Stomach (tissue), 9 donors: ENCODE results near the gene CRACR2A. TPM values are rescaled to one million over a fixed set of nuclear protein-coding genes. Genes with fewer than 3 reads are reported as not detected.

Source experiments
- DNase-seq, 2 donors: peaks; one replicate each; pipeline versions ENCODE4 v3.0.0 to v3.0.0-alpha.2; 2013 to 2019
- H3K27ac ChIP-seq, 5 donors: fragments of 200-600 bp in 4 of 5; sonication (generic) in 4 of 5; one replicate each; pipeline ENCODE4 v1.5.1; 2013 to 2019; ENCODE audit warnings: mild to moderate bottlenecking in 1 of 5, moderate library complexity in 1 of 5
- H3K27me3 ChIP-seq, 3 donors: fragments of 200-600 bp; sonication (generic); one replicate each; pipeline ENCODE4 v1.5.1; 2017 to 2019; ENCODE audit warnings: mixed run types in 1 of 3
- H3K36me3 ChIP-seq, 4 donors: fragments of 200-600 bp; sonication (generic); 1 replicate in 3 of 4; 2 replicates in 1 of 4; pipeline ENCODE4 v1.5.1; 2016 to 2019
- H3K4me1 ChIP-seq, 4 donors: fragments of 200-600 bp; sonication (generic); one replicate each; pipeline ENCODE4 v1.5.1; 2016 to 2019
- H3K4me3 ChIP-seq, 4 donors: fragments of 200-600 bp; sonication (generic) in 3 of 4; one replicate each; pipeline ENCODE4 v1.5.1; 2016 to 2019; ENCODE audit warnings: mild to moderate bottlenecking in 1 of 4
- H3K9me3 ChIP-seq, 4 donors: fragments of 200-600 bp; sonication (generic); one replicate each; pipeline ENCODE4 v1.5.1; 2016 to 2019
- EP300 ChIP-seq: sonication (generic); formaldehyde crosslinking; IDR thresholded peaks from one replicate; pipeline ENCODE4 v1.6.1; 2017; ENCODE audit warnings: antibody characterized with exemption
- POLR2A ChIP-seq, 4 donors: fragments of 450-650 bp; IDR thresholded peaks; one replicate each; pipeline ENCODE4 v1.6.1; 2016; ENCODE audit warnings: antibody characterized with exemption in 4 of 4, control low read depth in 2 of 4, mild to moderate bottlenecking in 1 of 4, moderate library complexity in 1 of 4
- POLR2AphosphoS5 ChIP-seq, 3 donors: sonication (generic); formaldehyde crosslinking; IDR thresholded peaks; one replicate each; pipeline ENCODE4 v1.6.1; 2016; ENCODE audit warnings: antibody characterized with exemption in 3 of 3
- WGBS, 5 donors: extraction: QIAGEN DNeasy Blood & Tissue Kit in 3 of 5; methylation state at CpG; one replicate each; pipeline versions ENCODE4 v1.1.5 to v1.1.7; 2013 to 2018; 5-methylcytosine and 5-hydroxymethylcytosine counted together
- intact Hi-C: fragments of 100-400 bp; cut with DNase I; formaldehyde crosslinking; loops from one replicate; pipeline ENCODE4 v1.15.1; 2023; ENCODE audit warnings: low total_unique reads
- polyA plus RNA-seq, 3 donors: library from polyadenylated mRNA; stranded (reverse); fragments of 200-250 nt; gene quantifications; one replicate each; pipeline ENCODE4 v1.2.3, GENCODE V29; 2013
- total RNA-seq, 5 donors: library from RNA; depleted of rRNA; stranded (reverse); fragments of >200 nt; gene quantifications; one replicate each; pipeline versions ENCODE4 v1.1.0 to v1.2.3, GENCODE V29; 2014 to 2016
- TF ChIP-seq, protein P1 (sequence below), 7 experiments: fragments of 450-650 bp in 4 of 7; fragments of 200-600 bp in 3 of 7; sonication (generic) in 3 of 7; IDR thresholded peaks; one replicate each; pipeline ENCODE4 v1.5.1; 2016 to 2019; ENCODE audit warnings: antibody characterized with exemption in 7 of 7, control low read depth in 2 of 7, mild to moderate bottlenecking in 1 of 7
- donor health status: healthy with polysubstance abuse.
- donor health status: Bipolar disorder and iron deficiency.
- donor health status: healthy.

CRACR2A gene
- total and polyA plus RNA-seq, 8 donors, result 0.15 to 66.6 (median 3.1) TPM

DNA sequence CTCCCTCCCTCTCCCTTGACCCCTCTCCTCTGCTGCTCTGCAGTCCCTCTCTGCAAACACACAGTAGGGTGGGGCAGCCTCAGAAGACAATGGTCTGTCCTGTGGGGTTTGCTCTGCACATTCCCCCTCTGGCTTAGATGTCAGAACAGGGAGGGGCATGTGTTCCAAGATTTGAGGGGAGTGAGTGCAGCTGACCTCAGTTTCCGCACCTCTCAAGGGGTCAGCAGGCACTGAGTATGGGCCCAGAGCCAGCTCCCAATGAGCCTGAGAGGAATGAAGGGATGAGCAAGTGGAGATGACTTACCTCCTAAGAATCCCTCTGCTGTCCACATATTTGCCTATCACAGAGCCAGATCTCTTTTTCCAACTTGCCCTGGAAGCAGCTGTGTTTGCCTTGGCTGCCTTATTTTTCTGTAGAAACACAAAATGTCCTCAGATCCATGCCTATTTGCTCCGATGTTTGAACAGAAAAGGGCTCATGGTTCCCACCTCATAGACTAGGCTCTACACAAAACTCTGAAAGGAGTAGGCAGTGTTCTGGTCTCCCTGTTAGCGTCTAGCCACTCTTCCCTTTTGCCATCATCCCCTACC, 111.4 kb downstream of the CRACR2A start:
- Histone ChIP-seq H3K27me3 (no peaks in the 10 kb centered on the region), H3K36me3 (peaks cover 0 to 18% (median 6%) of the 10 kb centered on the region in 4 donors), H3K4me3 (no peak overlapping the region), H3K27ac (no peak overlapping the region), H3K9me3 (no peaks in the 10 kb centered on the region), H3K4me1 (no peaks in the 10 kb centered on the region)
- intact Hi-C loops, result no loop called here
- DNase-seq, result no peak
- 75 to 88% (median 76%) methylated on average over 3 of the region's 3 CpGs for WGBS, 5 donors
- TF ChIP-seq EP300 (no peak), POLR2AphosphoS5 (IDR thresholded peaks at IDR 0.05) (no peak), POLR2A (IDR thresholded peaks at IDR 0.05) (no peak)
- TF ChIP-seq, protein P1, sequence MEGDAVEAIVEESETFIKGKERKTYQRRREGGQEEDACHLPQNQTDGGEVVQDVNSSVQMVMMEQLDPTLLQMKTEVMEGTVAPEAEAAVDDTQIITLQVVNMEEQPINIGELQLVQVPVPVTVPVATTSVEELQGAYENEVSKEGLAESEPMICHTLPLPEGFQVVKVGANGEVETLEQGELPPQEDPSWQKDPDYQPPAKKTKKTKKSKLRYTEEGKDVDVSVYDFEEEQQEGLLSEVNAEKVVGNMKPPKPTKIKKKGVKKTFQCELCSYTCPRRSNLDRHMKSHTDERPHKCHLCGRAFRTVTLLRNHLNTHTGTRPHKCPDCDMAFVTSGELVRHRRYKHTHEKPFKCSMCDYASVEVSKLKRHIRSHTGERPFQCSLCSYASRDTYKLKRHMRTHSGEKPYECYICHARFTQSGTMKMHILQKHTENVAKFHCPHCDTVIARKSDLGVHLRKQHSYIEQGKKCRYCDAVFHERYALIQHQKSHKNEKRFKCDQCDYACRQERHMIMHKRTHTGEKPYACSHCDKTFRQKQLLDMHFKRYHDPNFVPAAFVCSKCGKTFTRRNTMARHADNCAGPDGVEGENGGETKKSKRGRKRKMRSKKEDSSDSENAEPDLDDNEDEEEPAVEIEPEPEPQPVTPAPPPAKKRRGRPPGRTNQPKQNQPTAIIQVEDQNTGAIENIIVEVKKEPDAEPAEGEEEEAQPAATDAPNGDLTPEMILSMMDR (IDR thresholded peaks at IDR 0.05), result no peak

DNA sequence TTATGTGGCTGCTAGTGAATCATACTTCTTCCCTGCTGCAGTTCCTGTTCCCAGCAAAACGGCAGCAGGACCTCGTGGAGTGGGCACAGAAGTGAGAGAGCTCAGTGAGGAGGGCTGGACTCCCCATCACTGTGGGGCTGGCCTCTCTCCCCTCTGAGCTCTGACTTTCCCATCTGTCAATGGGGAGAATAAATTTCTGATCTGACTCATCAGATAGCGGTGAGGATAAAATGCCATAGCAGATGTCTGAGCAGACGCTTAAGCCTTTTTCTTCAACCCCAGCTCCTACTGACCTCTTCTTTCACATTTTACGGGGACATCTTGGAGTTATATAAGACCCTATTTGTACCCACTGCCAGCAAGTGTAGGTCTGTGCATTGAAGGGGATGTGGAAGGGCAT, 116.6 kb downstream of the CRACR2A start:
- no peak overlapping the region for H3K27ac ChIP-seq
- intact Hi-C loops, result no loop called here
- no peak overlapping the region for H3K4me3 ChIP-seq
- DNase-seq, result no peak
- TF ChIP-seq, protein P1 (IDR thresholded peaks at IDR 0.05), result no peak
- 83 to 93% (median 90%) methylated on average over 5 of the region's 5 CpGs for WGBS, 5 donors
- no peaks in the 10 kb centered on the region for H3K4me1 ChIP-seq
- H3K36me3 ChIP-seq, result peaks cover 0 to 10% (median 6%) of the 10 kb centered on the region in 4 donors
- H3K27me3 ChIP-seq, result no peaks in the 10 kb centered on the region
- no peaks in the 10 kb centered on the region for H3K9me3 ChIP-seq

DNA sequence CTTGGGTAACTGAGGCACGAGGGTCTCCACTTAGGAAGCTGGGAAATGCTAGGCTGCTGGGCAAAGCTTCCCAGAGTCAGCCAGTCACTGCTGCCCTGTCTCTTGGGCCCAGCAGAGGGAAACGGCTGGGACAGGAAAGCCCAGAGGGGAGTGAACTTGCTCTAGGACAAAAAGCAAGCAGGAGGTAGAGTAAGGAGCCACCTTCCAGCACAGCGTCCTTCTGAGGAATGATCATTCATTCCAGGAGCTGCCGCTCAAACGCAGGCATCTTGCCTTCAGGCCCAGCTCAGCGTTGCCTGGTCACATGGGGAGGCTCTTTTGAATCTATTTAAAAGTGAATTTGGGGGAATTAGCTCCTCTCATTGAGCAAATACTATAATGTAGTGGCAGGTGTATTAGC, 118.6 kb downstream of the CRACR2A start:
- H3K27me3 ChIP-seq, result no peaks in the 10 kb centered on the region
- intact Hi-C loops, result no loop called here
- TF ChIP-seq, protein P1 (IDR thresholded peaks at IDR 0.05), result no peak
- no peak for TF ChIP-seq EP300
- TF ChIP-seq POLR2A (IDR thresholded peaks at IDR 0.05), result no peak
- DNase-seq, result no peak
- no peaks in the 10 kb centered on the region for H3K9me3 ChIP-seq
- no peak overlapping the region for H3K27ac ChIP-seq
- no peak overlapping the region for H3K4me3 ChIP-seq
- H3K36me3 ChIP-seq, result peaks cover 0 to 15% (median 8%) of the 10 kb centered on the region in 4 donors
- WGBS, 5 donors, result 73 to 83% (median 79%) methylated on average over 6 of the region's 6 CpGs
- no peaks in the 10 kb centered on the region for H3K4me1 ChIP-seq

DNA sequence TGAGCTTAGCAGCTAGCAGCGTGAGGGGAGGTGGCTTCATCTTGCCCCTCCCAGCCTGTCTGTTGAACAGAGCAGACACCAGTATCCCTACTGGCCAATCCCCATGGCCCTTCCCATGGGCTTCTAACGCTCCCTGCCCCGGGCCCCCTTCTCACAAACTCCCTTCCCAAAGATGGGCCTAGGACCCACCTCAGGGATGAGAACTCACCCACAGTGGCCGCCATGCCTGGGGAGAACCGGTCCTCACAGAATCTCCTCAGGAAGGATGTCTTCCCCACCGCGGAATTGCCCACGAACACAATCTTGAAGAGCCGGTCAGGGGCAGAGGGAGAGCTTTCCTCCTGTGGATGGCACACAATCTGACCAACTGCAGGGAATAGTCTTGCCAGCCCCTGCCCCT, 119.5 kb downstream of the CRACR2A start:
- no peak for DNase-seq
- intact Hi-C loops, result no loop called here
- Histone ChIP-seq H3K9me3 (no peaks in the 10 kb centered on the region), H3K4me1 (no peaks in the 10 kb centered on the region), H3K27me3 (no peaks in the 10 kb centered on the region), H3K4me3 (no peak overlapping the region), H3K36me3 (peaks cover 0 to 15% (median 8%) of the 10 kb centered on the region in 4 donors), H3K27ac (no peak overlapping the region)
- WGBS, 5 donors, result 93 to 99% (median 95%) methylated on average over 9 of the region's 9 CpGs
- TF ChIP-seq, protein P1 (IDR thresholded peaks at IDR 0.05), result no peak
- TF ChIP-seq POLR2AphosphoS5 (IDR thresholded peaks at IDR 0.05) (no peak), EP300 (no peak), POLR2A (IDR thresholded peaks at IDR 0.05) (no peak)
